Amygdala (tissue), 56 donors: ENCODE measurements around the gene SYNE1.
"Not testable (repeated sequence)": the region's sequence is repeated elsewhere in the genome, so short reads cannot be mapped to it uniquely, and the experiment has no call there.

ENCODE experiments used
- DNase-seq, 56 donors: peaks; one replicate each; lab custom pipeline; 2025; lab: John Stamatoyannopoulos, UW

Gene SYNE1

GRCh38 chr6:152343735-152344360 lies 293.3 kb downstream of the SYNE1 start:
- no peak for DNase-seq

GRCh38 chr6:152341596-152341995 lies 295.6 kb downstream of the SYNE1 start:
- DNase-seq = no peak

GRCh38 chr6:152338335-152339125 lies 298.6 kb downstream of the SYNE1 start:
- peak in 30 of 56 donors; percentile 3 to 73 (median 11) for DNase-seq

- DNase-seq = no peak
These were observed 302.6 kb downstream of the SYNE1 start for GRCh38 chr6:152334555-152334954.

- DNase-seq = no peak
These were observed 306.2 kb downstream of the SYNE1 start for GRCh38 chr6:152330961-152331360.

- DNase-seq = no peak
These were observed 307.3 kb downstream of the SYNE1 start for GRCh38 chr6:152329638-152330448.

GRCh38 chr6:152328200-152328599 lies 309.0 kb downstream of the SYNE1 start:
- not testable (repeated sequence) for DNase-seq

GRCh38 chr6:152323376-152323775 lies 313.8 kb downstream of the SYNE1 start:
- no peak for DNase-seq

- no peak for DNase-seq
These were observed 318.9 kb downstream of the SYNE1 start for GRCh38 chr6:152318278-152318677.

GRCh38 chr6:152316024-152316423 lies 321.1 kb downstream of the SYNE1 start:
- DNase-seq = peak in 1 of 56 donors; percentile 4

GRCh38 chr6:152314483-152314832 lies 322.7 kb downstream of the SYNE1 start:
- DNase-seq = no peak

- no peak for DNase-seq
These were observed 323.4 kb downstream of the SYNE1 start for GRCh38 chr6:152313542-152314482.

- no peak for DNase-seq
These were observed 324.7 kb downstream of the SYNE1 start for GRCh38 chr6:152312434-152312833.

GRCh38 chr6:152310371-152310954 lies 326.7 kb downstream of the SYNE1 start:
- no peak for DNase-seq

- peak in 16 of 56 donors; percentile 6 to 67 (median 21) for DNase-seq
These were observed 327.5 kb downstream of the SYNE1 start for GRCh38 chr6:152309648-152310047.

- DNase-seq = no peak
These were observed 328.2 kb downstream of the SYNE1 start for GRCh38 chr6:152309006-152309405.

GRCh38 chr6:152308306-152308705 lies 328.9 kb downstream of the SYNE1 start:
- no peak for DNase-seq

- DNase-seq = no peak
These were observed 331.5 kb downstream of the SYNE1 start for GRCh38 chr6:152305672-152306071.

- peak; percentile 33 to 93 (median 84) for DNase-seq
These were observed 335.2 kb downstream of the SYNE1 start for GRCh38 chr6:152301765-152302568.
